ENCODE measurements around the gene NMNAT3.

NMNAT3 gene

GRCh38 chr3:139710212-139710611 is 32.4 kb upstream of the NMNAT3 start:
- H3K4me3 ChIP-seq (ENCODE audit: low read length) = no peak overlapping the region
- TF ChIP-seq CTCF (IDR thresholded peaks at IDR 0.05; ENCODE audit: insufficient read depth, low read depth, low read length, missing control alignments) = no peak
- no peak for DNase-seq (ENCODE audit: low read depth)

- TF ChIP-seq CTCF (IDR thresholded peaks at IDR 0.05; ENCODE audit: insufficient read depth, low read depth, low read length, missing control alignments) = no peak
- no peak overlapping the region for H3K4me3 ChIP-seq (ENCODE audit: low read length)
- no peak for DNase-seq (ENCODE audit: low read depth)
Observed at GRCh38 chr3:139705631-139706030, 27.9 kb upstream of the NMNAT3 start.

- H3K4me3 ChIP-seq (ENCODE audit: low read length) = no peak overlapping the region
- DNase-seq (ENCODE audit: low read depth) = no peak
- no peak for TF ChIP-seq CTCF (IDR thresholded peaks at IDR 0.05; ENCODE audit: insufficient read depth, low read depth, low read length, missing control alignments)
Observed at GRCh38 chr3:139696314-139696604, 18.5 kb upstream of the NMNAT3 start.

GRCh38 chr3:139695426-139696313 is 17.9 kb upstream of the NMNAT3 start:
- peak; percentile 10 for DNase-seq (ENCODE audit: low read depth)
- no peak for TF ChIP-seq CTCF (IDR thresholded peaks at IDR 0.05; ENCODE audit: insufficient read depth, low read depth, low read length, missing control alignments)
- H3K4me3 ChIP-seq (ENCODE audit: low read length) = no peak overlapping the region

- H3K4me3 ChIP-seq (ENCODE audit: low read length) = no peak overlapping the region
- no peak for TF ChIP-seq CTCF (IDR thresholded peaks at IDR 0.05; ENCODE audit: insufficient read depth, low read depth, low read length, missing control alignments)
- no peak for DNase-seq (ENCODE audit: low read depth)
Observed at GRCh38 chr3:139695007-139695406, 17.2 kb upstream of the NMNAT3 start.

GRCh38 chr3:139694542-139694941 is 16.8 kb upstream of the NMNAT3 start:
- H3K4me3 ChIP-seq (ENCODE audit: low read length) = no peak overlapping the region
- TF ChIP-seq CTCF (IDR thresholded peaks at IDR 0.05; ENCODE audit: insufficient read depth, low read depth, low read length, missing control alignments) = no peak
- no peak for DNase-seq (ENCODE audit: low read depth)

GRCh38 chr3:139691619-139692018 is 13.8 kb upstream of the NMNAT3 start:
- no peak for TF ChIP-seq CTCF (IDR thresholded peaks at IDR 0.05; ENCODE audit: insufficient read depth, low read depth, low read length, missing control alignments)
- DNase-seq (ENCODE audit: low read depth) = no peak
- no peak overlapping the region for H3K4me3 ChIP-seq (ENCODE audit: low read length)
